NCI-H2107 (cell line): ENCODE results near the gene ATP6V1D.
"Not testable (repeated sequence)": the region's sequence is repeated elsewhere in the genome, so short reads cannot be mapped to it uniquely, and the experiment has no call there.

Source experiments
- DNase-seq: peaks from one replicate; lab custom pipeline; 2025; lab: John Stamatoyannopoulos, UW

Gene ATP6V1D

DNA sequence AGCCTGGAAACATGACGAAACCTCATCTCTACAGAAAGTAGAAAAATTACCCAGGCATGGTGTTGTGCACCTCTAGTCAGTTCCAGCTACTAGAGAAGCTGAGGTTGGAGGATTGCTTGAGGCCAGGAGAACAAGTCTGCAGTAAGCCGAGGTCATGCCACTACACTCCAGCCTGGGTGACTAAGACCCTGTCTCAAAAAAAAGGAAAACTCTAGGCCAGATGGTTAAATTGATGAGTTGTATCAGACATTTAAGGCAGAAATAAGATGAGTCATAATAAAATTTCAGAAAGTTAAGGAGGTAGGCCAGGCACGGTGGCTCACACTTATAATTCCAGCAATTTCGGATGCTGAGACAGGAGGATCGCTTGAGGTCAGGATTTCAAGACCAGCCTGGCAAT lies 11.2 kb upstream of the ATP6V1D start:
- DNase-seq = no peak

GRCh38 chr14:67365476-67365875 lies 5.9 kb upstream of the ATP6V1D start:
- no peak for DNase-seq

GRCh38 chr14:67360470-67361206 lies 1.0 kb upstream of the ATP6V1D start:
- no peak for DNase-seq

- DNase-seq = no peak
Measured at GRCh38 chr14:67358924-67359774, 455 bp downstream of the ATP6V1D start.

DNA sequence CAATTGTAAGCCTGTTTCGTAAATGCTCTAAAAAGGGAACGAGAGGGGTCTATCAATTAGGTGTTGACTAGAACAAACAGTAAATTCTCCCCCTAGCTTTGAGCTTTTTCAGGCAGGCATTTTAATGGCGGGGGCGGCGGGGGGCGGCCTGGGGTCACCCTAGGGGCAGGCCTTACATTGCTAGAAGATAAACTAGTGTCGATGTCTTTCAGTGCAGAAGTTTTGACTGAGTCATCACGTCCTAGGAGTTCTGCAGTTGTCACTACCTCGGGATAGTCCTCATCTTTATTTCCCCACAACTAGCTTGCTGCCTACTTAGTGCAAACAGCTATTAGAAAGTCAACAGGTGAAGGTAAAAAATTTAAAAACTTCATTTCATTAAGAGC lies 1.6 kb downstream of the ATP6V1D start:
- DNase-seq = no peak

DNA sequence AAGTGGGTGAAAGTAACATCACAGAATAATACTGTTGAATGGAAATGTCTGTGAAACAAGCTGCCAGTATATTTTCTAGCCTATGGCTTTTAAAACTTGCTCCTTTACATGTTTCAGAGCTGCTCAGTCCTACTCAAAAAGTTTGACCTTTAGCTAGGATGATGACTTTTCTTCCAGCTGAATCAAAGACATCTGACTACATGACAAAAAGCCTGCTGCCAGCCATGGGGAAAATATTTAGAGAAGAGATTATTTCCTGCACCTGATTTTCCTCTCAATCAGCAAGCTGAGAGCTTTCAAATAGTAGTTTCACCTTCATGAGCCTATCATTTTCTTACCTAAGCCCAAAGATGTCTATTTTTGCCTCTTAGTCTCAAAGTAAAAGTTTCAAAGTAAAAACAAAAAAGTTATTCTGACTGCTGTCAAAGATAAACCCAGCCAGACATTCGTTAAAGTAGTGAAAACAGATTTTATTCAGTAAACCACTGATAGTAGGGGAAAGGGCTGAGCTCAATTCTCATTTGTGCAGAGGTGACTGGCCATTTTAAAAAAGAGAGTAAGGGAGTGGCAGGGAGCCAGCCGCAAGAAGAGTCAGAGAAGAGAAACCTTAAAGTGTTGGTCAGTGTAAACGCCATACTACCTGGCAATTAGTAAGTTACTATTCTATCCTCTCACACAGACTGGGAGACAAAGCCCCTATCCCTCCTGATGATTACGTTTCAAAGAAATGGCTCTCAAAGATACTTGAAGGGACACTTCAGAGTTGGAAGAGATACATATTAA lies 2.2 kb downstream of the ATP6V1D start:
- DNase-seq = no peak

DNA sequence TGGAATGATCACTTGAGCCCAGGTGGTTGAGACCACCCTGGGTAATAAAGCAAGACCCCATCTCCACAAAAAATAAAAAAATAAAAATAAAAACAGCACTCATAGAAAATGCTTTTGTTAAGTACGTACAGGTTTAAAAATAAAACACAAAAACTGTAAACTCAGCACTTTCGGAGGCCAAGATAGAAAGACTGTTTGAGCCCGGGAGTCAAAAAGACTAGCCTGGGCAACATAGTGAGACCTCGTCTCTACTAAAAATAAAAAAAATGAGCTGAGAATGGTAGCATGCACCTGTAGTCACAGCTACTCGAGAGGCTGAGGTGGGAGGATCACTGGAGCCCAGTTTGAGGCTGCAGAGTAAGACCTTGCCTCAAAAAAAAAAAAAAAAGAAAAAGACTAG lies 7.5 kb downstream of the ATP6V1D start:
- DNase-seq = no peak

DNA sequence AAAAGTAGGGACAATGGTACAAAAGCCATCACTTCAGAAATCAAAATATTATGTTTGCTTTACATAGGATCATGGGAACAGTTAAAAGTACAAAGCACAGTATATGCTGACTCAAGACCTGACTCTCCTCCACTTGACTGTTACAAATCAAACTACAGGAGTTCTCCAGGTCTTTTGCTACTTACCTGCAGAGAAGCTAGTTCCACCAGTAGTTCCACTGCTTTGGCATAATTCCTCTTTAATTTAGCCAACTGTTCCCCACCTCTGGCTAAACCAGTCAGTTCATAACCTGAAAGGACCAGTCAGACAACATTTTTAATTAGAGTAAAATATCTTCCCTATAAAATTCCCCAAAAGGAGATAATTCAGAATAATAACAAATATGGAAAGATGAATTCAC lies 14.0 kb downstream of the ATP6V1D start:
- DNase-seq = no peak

GRCh38 chr14:67343601-67344230 lies 15.9 kb downstream of the ATP6V1D start:
- DNase-seq = no peak

- not testable (repeated sequence) for DNase-seq
Measured at GRCh38 chr14:67341231-67341630, 18.4 kb downstream of the ATP6V1D start.

DNA sequence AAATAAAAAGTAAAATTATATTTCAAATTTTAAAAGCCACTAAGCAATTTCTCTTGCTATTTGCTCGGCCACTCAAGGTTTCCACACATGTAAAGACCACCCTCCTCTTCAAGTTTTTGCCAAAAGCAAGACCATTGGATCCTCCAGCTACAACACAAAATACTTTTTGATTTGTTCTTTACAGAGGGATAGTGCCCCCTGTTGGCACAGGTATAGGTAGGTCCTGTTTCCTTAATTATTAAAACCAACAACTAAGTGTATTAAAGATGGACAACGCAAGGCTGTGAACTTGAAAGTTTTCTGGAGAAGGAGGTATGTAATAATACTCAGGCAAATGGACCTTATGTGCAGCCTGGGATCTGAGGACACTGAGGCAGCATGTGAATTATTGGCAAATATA lies 23.8 kb downstream of the ATP6V1D start:
- no peak for DNase-seq

GRCh38 chr14:67332468-67332867 lies 27.1 kb downstream of the ATP6V1D start:
- DNase-seq = no peak

DNA sequence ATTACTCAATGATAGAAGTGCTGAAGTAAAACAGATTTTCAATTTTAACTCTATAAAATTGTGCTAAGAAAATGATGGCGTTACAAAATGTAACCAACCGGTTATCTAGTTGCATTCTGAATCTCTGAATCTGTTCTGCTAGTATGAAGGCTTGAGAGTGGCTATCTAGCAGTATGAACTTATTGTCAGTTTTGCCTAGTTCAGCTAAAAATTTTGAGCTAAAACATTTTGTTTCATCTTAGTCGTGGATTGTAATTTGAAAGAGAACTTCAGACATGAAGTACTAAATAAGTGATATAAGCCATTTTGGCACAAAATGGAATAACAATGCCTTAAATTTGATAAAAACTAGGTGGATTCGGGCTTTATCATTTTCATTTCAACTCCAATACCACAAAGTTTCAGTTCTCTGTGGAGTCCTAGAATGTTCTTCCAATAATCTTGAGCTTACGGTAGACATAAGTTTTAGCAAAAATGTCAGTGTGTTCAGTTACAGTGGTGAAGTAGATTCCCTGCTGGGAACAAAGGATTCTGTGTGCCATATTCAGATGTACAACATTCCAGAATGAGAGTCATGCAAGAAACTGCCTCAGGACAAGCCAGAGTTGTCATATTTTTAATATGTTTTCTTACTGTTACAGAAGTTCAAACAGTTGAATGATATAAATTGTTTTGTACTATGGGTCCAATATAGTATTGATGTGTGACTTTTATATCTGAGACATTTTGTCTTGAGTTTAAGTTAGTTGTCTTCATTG lies 28.1 kb downstream of the ATP6V1D start:
- no peak for DNase-seq

DNA sequence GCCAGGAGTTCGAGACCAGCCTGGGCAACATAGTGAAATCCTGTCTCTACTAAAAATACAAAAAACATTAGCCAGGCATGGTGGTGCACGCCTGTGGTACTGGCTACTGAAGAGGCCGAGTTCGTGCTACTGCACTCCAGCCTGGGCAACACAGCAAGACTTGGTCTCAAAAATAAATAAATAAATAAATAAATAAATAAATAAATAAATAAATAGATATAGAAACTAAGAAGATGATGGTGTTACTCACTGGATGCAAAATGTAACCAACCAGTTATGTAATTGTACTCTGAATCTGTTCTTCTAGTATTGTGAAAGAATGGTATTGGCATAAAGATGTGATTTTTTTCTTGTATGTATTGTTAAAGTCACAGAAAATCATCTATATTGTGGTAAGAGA lies 29.9 kb downstream of the ATP6V1D start:
- not testable (repeated sequence) for DNase-seq

- no peak for DNase-seq
Measured at GRCh38 chr14:67319142-67319541, 40.5 kb downstream of the ATP6V1D start.

GRCh38 chr14:67317822-67318221 lies 41.8 kb downstream of the ATP6V1D start:
- no peak for DNase-seq

GRCh38 chr14:67313153-67313552 lies 46.5 kb downstream of the ATP6V1D start:
- no peak for DNase-seq

DNA sequence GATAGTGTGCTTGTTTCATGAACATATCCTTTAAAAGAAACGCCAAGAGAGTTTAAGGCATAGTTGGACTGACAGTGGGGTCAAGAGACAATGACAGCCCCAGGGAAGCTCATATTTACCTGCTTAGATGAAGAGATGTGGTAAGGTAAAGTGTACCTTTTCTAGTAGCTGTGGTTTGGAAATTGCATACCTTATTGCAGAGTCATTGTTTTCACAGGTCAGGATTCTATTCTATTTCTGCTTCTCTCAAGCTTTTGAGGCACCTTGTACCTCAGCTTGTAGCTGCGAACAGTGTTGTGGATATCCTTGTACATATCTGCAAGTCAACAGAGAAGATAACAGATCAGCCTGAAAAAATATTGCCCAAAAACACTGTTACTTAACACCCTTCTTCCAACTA lies 47.7 kb downstream of the ATP6V1D start:
- DNase-seq = peak; percentile 38
